ENCODE data around the gene STX8. TPM values are rescaled to one million over a fixed set of nuclear protein-coding genes. Genes with fewer than 3 reads are reported as not detected.

The STX8 gene
- total and polyA plus RNA-seq, 9 of the 15 experiments (the other 6 are each of a cell fraction or from before 2014, with no cell fraction given) = 14.6 to 42.5 (median 22.1) TPM

DNA sequence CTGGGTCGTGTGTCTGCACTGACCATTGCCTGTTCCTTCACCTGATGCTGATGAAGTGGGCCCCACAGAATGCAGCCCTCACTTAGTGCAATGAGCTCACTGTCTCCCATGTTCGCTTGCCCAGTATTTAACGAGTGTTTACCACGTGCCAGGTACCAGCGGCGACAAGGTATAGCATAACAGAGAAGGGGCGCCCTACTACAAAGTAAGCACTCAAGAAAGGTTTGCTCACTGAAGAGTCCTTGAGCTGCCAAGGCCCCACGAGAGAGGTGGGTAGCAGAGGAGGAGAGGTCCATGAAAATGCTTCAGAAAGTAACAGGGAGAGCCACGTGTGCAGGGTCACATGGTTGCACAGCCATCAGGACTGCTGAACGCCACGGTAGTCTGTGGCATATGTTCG, 324.3 kb downstream of the STX8 start:
- Histone ChIP-seq H3K9me3 (replicated peaks; ENCODE audit: control insufficient read depth, insufficient read depth, low read depth, low read length) (no peaks in the 10 kb centered on the region), H3K27ac (ENCODE audit: extremely low read depth, low read depth, low read length) (no peak overlapping the region), H3K27me3 (ENCODE audit: control insufficient read depth in 2 of 2, insufficient read depth in 2 of 2, low read length in 2 of 2) (peaks cover 0 to 21% of the 10 kb centered on the region in 2 experiments; a peak in 2 of 5 replicates), H3K4me1 (replicated peaks in 1 of 2; ENCODE audit: control insufficient read depth in 2 of 2, insufficient read depth in 2 of 2, low read length in 2 of 2) (no peaks in the 10 kb centered on the region), H3K4me2 (ENCODE audit: insufficient read depth, low read length) (no peak overlapping the region), H3K79me2 (ENCODE audit: control insufficient read depth, insufficient read depth, low read length) (no peaks in the 10 kb centered on the region), H3K4me3 (no peak overlapping the region), H3K9me1 (ENCODE audit: control insufficient read depth, insufficient read depth, low read length) (no peaks in the 10 kb centered on the region), H4K20me1 (replicated peaks; ENCODE audit: control insufficient read depth, insufficient read depth, low read length) (no peaks in the 10 kb centered on the region), H3K36me3 (ENCODE audit: control insufficient read depth, insufficient read depth, low read length) (no peaks in the 10 kb centered on the region), H2AFZ (ENCODE audit: low read depth, low read length) (no peak overlapping the region), H3K9ac (ENCODE audit: insufficient read depth in 1 of 2, low read depth in 2 of 2, low read length in 2 of 2) (no peak overlapping the region)
- ATAC-seq (no peak), FAIRE-seq (no peak), DNase-seq (ENCODE audit: extremely low read depth in 1 of 4, low spot score in 3 of 4) (no peak)
- intact Hi-C loops (cut with micrococcal nuclease) (no loop called here), in situ Hi-C loops (cut with MboI) (no loop called here)
- POLR2A ChIA-PET = no interaction called here
- CTCF ChIA-PET (ENCODE audit: low intra/inter-chr PET ratio) = no interaction called here
- 4% methylated on average over 10 of the region's 12 CpGs for WGBS (ENCODE audit: insufficient coverage, low coverage, missing lambda C conversion rate)
- TF ChIP-seq KLF16 (IDR thresholded peaks at IDR 0.05) (no peak), ZNF121 (CRISPR knock-in tag; conservative IDR thresholded peaks at IDR 0.05) (no peak), ZNF431 (CRISPR knock-in tag; IDR thresholded peaks at IDR 0.05) (no peak), FOXJ3 (CRISPR knock-in tag; IDR thresholded peaks at IDR 0.05) (no peak), CTBP1 (IDR thresholded peaks at IDR 0.05; ENCODE audit: borderline replicate concordance) (no peak), RB1 (IDR thresholded peaks at IDR 0.05; ENCODE audit: low read depth) (no peak), UBTF (IDR thresholded peaks at IDR 0.05; ENCODE audit: borderline replicate concordance in 1 of 2, low read depth in 2 of 2, low read length in 2 of 2) (no peak), HCFC1 (IDR thresholded peaks at IDR 0.05; ENCODE audit: low read depth, low read length) (no peak), CREBBP (IDR thresholded peaks at IDR 0.05; ENCODE audit: low read depth, low read length) (no peak), ZC3H11A (IDR thresholded peaks at IDR 0.05; ENCODE audit: low read depth, low read length) (no peak), HDGF (IDR thresholded peaks at IDR 0.05) (no peak), TGIF2 (CRISPR knock-in tag; IDR thresholded peaks at IDR 0.05) (no peak), MTA1 (IDR thresholded peaks at IDR 0.05; ENCODE audit: borderline replicate concordance) (no peak), GATAD2B (IDR thresholded peaks at IDR 0.05; ENCODE audit: borderline replicate concordance) (no peak), NCOA6 (IDR thresholded peaks at IDR 0.05) (no peak), SNRNP70 (optimal IDR thresholded peaks at IDR 0.05; ENCODE audit: low read depth, low read length) (no peak), MTF1 (CRISPR knock-in tag; IDR thresholded peaks at IDR 0.05; ENCODE audit: borderline replicate concordance) (no peak)
- BruUV-seq (replicated peaks) = no TSS peak
